K562 (cell line): ENCODE results near the gene NRP1. TPM values are rescaled to one million over a fixed set of nuclear protein-coding genes. Genes with fewer than 3 reads are reported as not detected.

Experiments used
- ATAC-seq: fragments of 200-7000 bp; cut with Tn5 transposase; 3 replicates; pipeline ENCODE4 v1.9.1; 2020; ENCODE audit warnings: moderate library complexity
- BruUV-seq: library from RNA; stranded (reverse); fragments of 400-500 nt; replicated peaks from 2 replicates; lab custom pipeline; 2021; lab: Mats Ljungman, UMichigan
- CTCF ChIA-PET: fragments of 300-600 bp; formaldehyde crosslinking; extraction: SDS; loops from one replicate; lab custom pipeline; 2021; ENCODE audit warnings: low intra/inter-chr PET ratio; lab: Yijun Ruan, JAX
- POLR2A ChIA-PET: fragments of 300-600, 350-650 bp; sonication (Branson Sonifier 250); formaldehyde crosslinking; extraction: SDS; loops from one replicate; lab custom pipeline; 2021; ENCODE audit warnings: antibody characterized with exemption, inconsistent platforms; lab: Yijun Ruan, JAX
- DNase-seq, 4 experiments: peaks; one replicate each; pipeline versions ENCODE4 v3.0.0 to v3.0.0-alpha.2; 2011 to 2018; ENCODE audit warnings: low spot score in 3 of 4, mixed read lengths in 3 of 4; ENCODE audit errors: extremely low read depth in 1 of 4
- FAIRE-seq: peaks from 2 replicates; lab custom pipeline; 2011; peaks lifted over from hg19 to GRCh38; lab: Jason Lieb, UNC
- H2AFZ ChIP-seq: 2 replicates; pipeline ENCODE4 v1.6.0; 2011; ENCODE audit warnings: low read depth, low read length, control low read depth, inconsistent platforms
- H3K27ac ChIP-seq: fragments of 200-600 bp; 3 replicates; pipeline ENCODE4 v1.8.0; 2011; ENCODE audit warnings: low read depth, mild to moderate bottlenecking, control low read depth, inconsistent platforms, low read length, moderate library complexity, mixed read lengths; ENCODE audit errors: extremely low read depth
- H3K27me3 ChIP-seq, 2 experiments: fragments of 300-600 bp in 1 of 2; 2 replicates in 1 of 2; 3 replicates in 1 of 2; pipeline versions ENCODE4 v1.6.0 to v1.8.0; 2011; ENCODE audit warnings: inconsistent platforms in 2 of 2, low read length in 2 of 2, mild to moderate bottlenecking in 1 of 2, mixed read lengths in 1 of 2, moderate library complexity in 1 of 2; ENCODE audit not compliant: control insufficient read depth in 2 of 2, insufficient read depth in 2 of 2
- H3K36me3 ChIP-seq: fragments of 300-600 bp; 3 replicates; pipeline ENCODE4 v1.8.0; 2011; ENCODE audit warnings: mild to moderate bottlenecking, low read length, inconsistent platforms; ENCODE audit not compliant: control insufficient read depth, insufficient read depth
- H3K4me1 ChIP-seq, 2 experiments: fragments of 200-600 bp in 1 of 2; replicated peaks in 1 of 2; 2 replicates in 1 of 2; 3 replicates in 1 of 2; pipeline versions ENCODE4 v1.5.1 to v1.8.0; 2011; ENCODE audit warnings: inconsistent platforms in 2 of 2, low read length in 2 of 2, mild to moderate bottlenecking in 1 of 2, mixed read lengths in 1 of 2, moderate library complexity in 1 of 2; ENCODE audit not compliant: control insufficient read depth in 2 of 2, insufficient read depth in 2 of 2
- H3K4me2 ChIP-seq: 2 replicates; pipeline ENCODE4 v1.6.1; 2011; ENCODE audit warnings: low read length, control low read depth, inconsistent platforms, mixed read lengths; ENCODE audit not compliant: insufficient read depth
- H3K4me3 ChIP-seq: fragments of 200-600 bp; sonication (generic), shearing (Covaris generic); 2 replicates; pipeline ENCODE4 v1.5.1; 2016; ENCODE audit warnings: control low read depth, inconsistent platforms
- H3K79me2 ChIP-seq: fragments of 200-600 bp; 3 replicates; pipeline ENCODE4 v1.8.0; 2011; ENCODE audit warnings: low read length, inconsistent platforms; ENCODE audit not compliant: control insufficient read depth, insufficient read depth
- H3K9ac ChIP-seq, 2 experiments: 2 replicates each; pipeline versions ENCODE4 v1.6.0 to v1.6.1; 2011; ENCODE audit warnings: low read depth in 2 of 2, low read length in 2 of 2, control low read depth in 1 of 2, inconsistent platforms in 1 of 2, mild to moderate bottlenecking in 1 of 2, mixed read lengths in 1 of 2; ENCODE audit not compliant: insufficient read depth in 1 of 2
- H3K9me1 ChIP-seq: one replicate; pipeline ENCODE4 v1.6.0; 2011; ENCODE audit warnings: inconsistent platforms, mild to moderate bottlenecking, low read length, moderate library complexity; ENCODE audit not compliant: control insufficient read depth, insufficient read depth
- H3K9me3 ChIP-seq: replicated peaks from 2 replicates; pipeline ENCODE4 v1.5.1; 2011; ENCODE audit warnings: low read depth, low read length, inconsistent platforms; ENCODE audit not compliant: control insufficient read depth, insufficient read depth
- H4K20me1 ChIP-seq: replicated peaks from 2 replicates; pipeline ENCODE4 v1.6.1; 2011; ENCODE audit warnings: low read length, inconsistent platforms, mixed read lengths; ENCODE audit not compliant: control insufficient read depth, insufficient read depth
- CHD7 ChIP-seq: fragments of 200-600 bp; sonication (generic); IDR thresholded peaks from one replicate; pipeline ENCODE4 v1.6.1; 2012; ENCODE audit warnings: mild to moderate bottlenecking, low read depth, low read length, inconsistent platforms
- HEY1 ChIP-seq: fragments of 250-450 bp; sonication (Bioruptor Pico); IDR thresholded peaks from 2 replicates; pipeline ENCODE4 v1.5.0; 2020; ENCODE audit warnings: mild to moderate bottlenecking, moderate library complexity, borderline replicate concordance
- PPARD ChIP-seq: fragments of 250-450 bp; sonication (Bioruptor Pico); IDR thresholded peaks from 2 replicates; pipeline ENCODE4 v1.8.0; 2022; ENCODE audit warnings: inconsistent platforms, mild to moderate bottlenecking, moderate library complexity
- ZNF561 ChIP-seq: fragments of 450-650 bp; formaldehyde crosslinking; conservative IDR thresholded peaks from 2 replicates; pipeline ENCODE4 v1.4.0; 2020; ENCODE audit warnings: mild to moderate bottlenecking, moderate library complexity
- WGBS: fragments of 100-300 bp; shearing (Covaris generic); methylation state at CpG from one replicate; pipeline ENCODE4 v1.1.6; 2016; ENCODE audit warnings: low coverage, mixed read lengths; ENCODE audit not compliant: insufficient coverage; ENCODE audit errors: missing lambda C conversion rate; 5-methylcytosine and 5-hydroxymethylcytosine counted together
- in situ Hi-C: fragments of 300-500 bp; cut with MboI; formaldehyde crosslinking; loops from 4 replicates; pipeline ENCODE4 v1.15.0; 2018; ENCODE audit warnings: inconsistent platforms, mixed read lengths
- intact Hi-C: fragments of 100-400 bp; cut with micrococcal nuclease; formaldehyde crosslinking; loops from 2 replicates; pipeline ENCODE4 v1.14.2; 2022
- polyA plus RNA-seq, 8 experiments: library from polyadenylated mRNA; depleted of rRNA in 4 of 8; stranded (reverse) in 5 of 8; unstranded in 3 of 8; fragments of >200 nt; fragmentation: Nextera tagmentation in 2 of 8; fragmentation: Illumina TruSeq in 1 of 8; extraction: Ambion mirVana in 2 of 8; extraction: Trizol in 1 of 8; gene quantifications; 2 replicates each; pipeline versions ENCODE4 v1.2.1 to v1.2.3, GENCODE V29; 2011 to 2014; ENCODE audit warnings: inconsistent platforms in 1 of 8, missing spikeins in 1 of 8
- total RNA-seq, 7 experiments: library from RNA; depleted of rRNA in 6 of 7; stranded (reverse); fragments of >200 nt in 6 of 7; fragmentation: Illumina TruSeq in 2 of 7; extraction: Trizol in 2 of 7; gene quantifications; 2 replicates each; pipeline versions ENCODE4 v1.2.1 to v1.2.3, GENCODE V29; 2011 to 2021; ENCODE audit warnings: low replicate concordance in 1 of 7
- TF ChIP-seq, protein P1 (sequence below), 2 experiments: fragments of 250-450 bp in 1 of 2; fragments of 450-650 bp in 1 of 2; sonication (Bioruptor Pico) in 1 of 2; IDR thresholded peaks; 2 replicates each; pipeline versions ENCODE4 v1.6.1 to v1.8.0; 2016 to 2021; ENCODE audit warnings: mild to moderate bottlenecking in 2 of 2, moderate library complexity in 2 of 2, missing compliant biosample characterization in 1 of 2, missing genetic modification characterization in 1 of 2
- TF ChIP-seq, protein P2 (sequence below): fragments of 250-450 bp; sonication (Bioruptor Pico); IDR thresholded peaks from 2 replicates; pipeline ENCODE4 v1.4.0; 2020; ENCODE audit warnings: mild to moderate bottlenecking, moderate library complexity, borderline replicate concordance

The NRP1 gene
- total and polyA plus RNA-seq, 9 of the 15 experiments (the other 6 are each of a cell fraction or from before 2014, with no cell fraction given) = 0.01 to 0.38 (median 0.04) TPM; not detected in 5

- Histone ChIP-seq H3K9me1 (no peaks in the 10 kb centered on the region), H3K4me1 (no peaks in the 10 kb centered on the region), H3K79me2 (no peaks in the 10 kb centered on the region), H3K4me2 (no peak overlapping the region), H3K27me3 (peaks cover 0 to 4% of the 10 kb centered on the region in 2 experiments; a peak in 2 of 5 replicates), H3K27ac (no peak overlapping the region), H4K20me1 (no peaks in the 10 kb centered on the region), H3K9me3 (no peaks in the 10 kb centered on the region), H3K4me3 (no peak overlapping the region), H2AFZ (no peak overlapping the region), H3K9ac (no peak overlapping the region), H3K36me3 (no peaks in the 10 kb centered on the region)
- in situ Hi-C loops = no loop called here
- ChIA-PET POLR2A (no interaction called here), CTCF (no interaction called here)
- ATAC-seq (no peak), FAIRE-seq (no peak), DNase-seq (no peak)
- no TSS peak for BruUV-seq
- intact Hi-C loops = no loop called here
- 1% methylated on average over 11 of the region's 11 CpGs for WGBS
- TF ChIP-seq CHD7 (no peak), HEY1 (CRISPR knock-in tag) (no peak), PPARD (CRISPR knock-in tag) (no peak), ZNF561 (CRISPR knock-in tag) (no peak)
- TF ChIP-seq, protein P1, sequence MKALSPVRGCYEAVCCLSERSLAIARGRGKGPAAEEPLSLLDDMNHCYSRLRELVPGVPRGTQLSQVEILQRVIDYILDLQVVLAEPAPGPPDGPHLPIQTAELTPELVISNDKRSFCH (CRISPR knock-in tag; IDR thresholded peaks at IDR 0.05) = no peak
- TF ChIP-seq, protein P1 (tag; IDR thresholded peaks at IDR 0.05) = no peak
- TF ChIP-seq, protein P2, sequence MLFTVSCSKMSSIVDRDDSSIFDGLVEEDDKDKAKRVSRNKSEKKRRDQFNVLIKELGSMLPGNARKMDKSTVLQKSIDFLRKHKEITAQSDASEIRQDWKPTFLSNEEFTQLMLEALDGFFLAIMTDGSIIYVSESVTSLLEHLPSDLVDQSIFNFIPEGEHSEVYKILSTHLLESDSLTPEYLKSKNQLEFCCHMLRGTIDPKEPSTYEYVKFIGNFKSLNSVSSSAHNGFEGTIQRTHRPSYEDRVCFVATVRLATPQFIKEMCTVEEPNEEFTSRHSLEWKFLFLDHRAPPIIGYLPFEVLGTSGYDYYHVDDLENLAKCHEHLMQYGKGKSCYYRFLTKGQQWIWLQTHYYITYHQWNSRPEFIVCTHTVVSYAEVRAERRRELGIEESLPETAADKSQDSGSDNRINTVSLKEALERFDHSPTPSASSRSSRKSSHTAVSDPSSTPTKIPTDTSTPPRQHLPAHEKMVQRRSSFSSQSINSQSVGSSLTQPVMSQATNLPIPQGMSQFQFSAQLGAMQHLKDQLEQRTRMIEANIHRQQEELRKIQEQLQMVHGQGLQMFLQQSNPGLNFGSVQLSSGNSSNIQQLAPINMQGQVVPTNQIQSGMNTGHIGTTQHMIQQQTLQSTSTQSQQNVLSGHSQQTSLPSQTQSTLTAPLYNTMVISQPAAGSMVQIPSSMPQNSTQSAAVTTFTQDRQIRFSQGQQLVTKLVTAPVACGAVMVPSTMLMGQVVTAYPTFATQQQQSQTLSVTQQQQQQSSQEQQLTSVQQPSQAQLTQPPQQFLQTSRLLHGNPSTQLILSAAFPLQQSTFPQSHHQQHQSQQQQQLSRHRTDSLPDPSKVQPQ (CRISPR knock-in tag) = no peak
Observed at GRCh38 chr10:33247221-33247922, 87.1 kb downstream of the NRP1 start.
